Activated CD4-positive, alpha-beta T cell treated with anti-CD3 and anti-CD28 coated beads, Interleukin-2, amount 10 ng/mL, durations not matched to agents 7 days and 5 days (primary cell): Measurements from ENCODE around the gene A3GALT2. TPM values are rescaled to one million over a fixed set of nuclear protein-coding genes. Genes with fewer than 3 reads are reported as not detected.

Source experiments
- microRNA-seq: library from miRNA; unstranded; fragments of <30 nt; microRNA quantifications from one replicate; pipeline ENCODE4 v1.2.0, GENCODE V29; 2021; ENCODE audit warnings: borderline microRNAs expressed, borderline replicate concordance
- total RNA-seq, 2 experiments: library from RNA; stranded (reverse); gene quantifications; one replicate each; pipeline ENCODE4 v1.2.3, GENCODE V29; 2021

The A3GALT2 gene
- total RNA-seq, 2 experiments from 2014 or later: not detected

Small RNAs within 50 kb of the gene (microRNA-seq; reads per million reads assigned to microRNA genes)
- 7.6 reads per million, percentile 36 among the genes with 10 or more reads in this experiment for gene MIR3605

Other genes starting within 250 kb of the A3GALT2 start
- gene AZIN2, start 239.9 kb downstream of the A3GALT2 start, total RNA-seq: 1 to 10 TPM; 4.1 to 5.5 TPM
- 10 to 100 TPM in 1 of 2 experiments, 1 to 10 TPM in 1; 9.3 to 10.2 TPM for gene TRIM62, start 139.1 kb downstream of the A3GALT2 start, total RNA-seq
- 10 to 100 TPM; 21.4 to 21.8 TPM for gene ZNF362, start 64.6 kb downstream of the A3GALT2 start, total RNA-seq
- gene PHC2, start 110.0 kb upstream of the A3GALT2 start, total RNA-seq: 10 to 100 TPM; 43.2 to 48.3 TPM
- 1 to 10 TPM; 1.5 to 2.2 TPM for gene ZSCAN20, start 151.5 kb upstream of the A3GALT2 start, total RNA-seq